Astrocyte of the spinal cord (primary cell): ENCODE results near the gene CCDC81.

Experiments
- DNase-seq: peaks from one replicate; pipeline ENCODE4 v3.0.0; 2011; ENCODE audit warnings: low read depth, low spot score
- H3K4me3 ChIP-seq: 2 replicates; pipeline ENCODE4 v1.5.1; 2011; ENCODE audit warnings: low read depth, mild to moderate bottlenecking, low read length, moderate library complexity
- CTCF ChIP-seq: IDR thresholded peaks from 2 replicates; pipeline ENCODE4 v1.5.1; 2012; ENCODE audit warnings: low read depth, mild to moderate bottlenecking, low read length, inconsistent platforms
- in situ Hi-C: cut with HindIII; loops from 2 replicates; pipeline ENCODE4 v1.10.0; 2017; ENCODE audit warnings: low sequenced_read_pairs

Gene CCDC81

DNA sequence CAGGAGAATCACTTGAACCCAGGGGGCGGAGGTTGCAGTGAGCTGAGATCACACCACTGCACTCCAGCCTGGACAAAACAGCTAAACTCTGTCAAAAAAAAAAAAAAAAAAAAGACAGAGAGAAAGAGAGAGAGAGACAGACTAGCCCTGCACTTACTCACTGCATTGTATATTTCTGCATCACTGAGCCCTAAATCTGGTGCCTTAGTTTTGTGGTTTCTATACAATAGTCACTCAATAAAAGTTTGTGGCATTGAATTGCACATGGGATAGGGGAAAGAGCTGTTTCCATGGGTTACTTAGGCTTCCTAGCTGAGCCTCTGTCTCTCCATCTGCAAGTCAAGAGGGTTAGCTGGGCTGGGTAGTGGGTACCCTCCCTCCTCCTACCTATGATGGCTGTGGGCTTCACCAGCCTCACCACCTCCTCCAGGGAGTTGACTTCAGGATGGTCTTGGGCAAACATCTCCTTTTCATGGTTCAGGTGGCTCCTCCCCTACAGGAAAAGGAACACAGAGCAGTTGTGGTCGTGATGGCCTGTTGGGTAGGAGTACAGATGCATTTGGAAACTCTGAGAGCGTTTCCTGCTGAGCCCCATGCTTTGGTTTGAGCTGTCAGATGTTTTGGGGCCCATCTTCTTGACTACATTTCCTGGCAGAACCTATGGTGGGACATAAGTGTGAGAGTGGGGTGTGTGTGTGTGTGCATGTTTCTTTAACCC lies 73.2 kb downstream of the CCDC81 start:
- in situ Hi-C loops = no loop called here
- TF ChIP-seq CTCF = no peak

GRCh38 chr11:86449993-86450629 lies 75.4 kb downstream of the CCDC81 start:
- no peak for DNase-seq
- no peak for TF ChIP-seq CTCF
- H3K4me3 ChIP-seq = no peak overlapping the region
- in situ Hi-C loops = no loop called here

More for the DNA sequence above, 73.2 kb downstream of the CCDC81 start:
- DNase-seq = no peak
- no peak overlapping the region for H3K4me3 ChIP-seq

GRCh38 chr11:86453290-86454030 lies 78.8 kb downstream of the CCDC81 start:
- no peak for TF ChIP-seq CTCF
- in situ Hi-C loops = no loop called here
- no peak overlapping the region for H3K4me3 ChIP-seq
- no peak for DNase-seq

DNA sequence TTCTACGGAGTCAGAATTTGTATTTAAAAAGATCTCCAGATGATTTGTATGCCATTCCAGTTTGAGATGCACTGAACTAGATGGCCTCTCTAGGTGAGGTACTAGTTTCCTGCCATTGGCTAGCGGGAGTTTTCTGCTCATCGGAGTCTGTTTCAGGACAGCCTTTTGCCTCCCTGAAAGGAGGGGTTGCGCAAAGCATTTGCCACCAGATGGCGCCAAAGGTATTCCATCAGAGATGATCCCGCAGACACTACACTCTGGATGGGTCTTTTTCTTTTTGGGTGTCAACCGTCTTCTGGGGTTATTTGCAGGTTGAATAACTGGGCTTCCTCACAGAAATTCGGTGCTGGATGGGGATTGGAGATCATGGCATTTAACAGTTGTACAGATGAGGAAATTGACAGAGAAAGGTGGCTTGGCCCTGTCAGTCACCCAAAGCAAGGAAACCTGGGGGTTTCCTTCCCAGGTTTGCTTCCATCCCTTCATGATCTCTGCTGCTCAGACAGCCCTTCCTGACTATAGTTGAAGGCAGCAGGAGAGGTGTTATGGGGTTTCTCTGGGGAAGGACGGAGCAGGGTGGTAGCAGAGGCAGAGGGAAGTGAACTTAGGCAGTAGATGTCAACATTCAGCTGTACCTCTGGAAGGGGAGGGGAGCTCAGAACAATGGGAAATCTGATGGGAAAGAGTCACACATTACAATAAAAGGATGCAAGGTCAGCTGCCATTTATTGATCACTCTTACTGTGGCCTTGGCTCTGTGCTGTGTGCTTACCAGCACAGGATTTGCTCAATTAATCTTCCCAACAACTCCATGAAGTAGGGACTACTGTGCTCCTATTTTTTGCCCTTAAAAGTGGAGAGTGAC lies 81.6 kb downstream of the CCDC81 start:
- no peak overlapping the region for H3K4me3 ChIP-seq
- in situ Hi-C loops = no loop called here
- peak; percentile 82 for DNase-seq
- peak; percentile 89 for TF ChIP-seq CTCF

- no peak for TF ChIP-seq CTCF
- in situ Hi-C loops = no loop called here
- DNase-seq = no peak
- H3K4me3 ChIP-seq = no peak overlapping the region
Measured at GRCh38 chr11:86458294-86459001, 83.8 kb downstream of the CCDC81 start.
